ENCODE data around the gene TROAP. TPM values are rescaled to one million over a fixed set of nuclear protein-coding genes. Genes with fewer than 3 reads are reported as not detected.

The TROAP gene
- total RNA-seq, 3 donors from 2014 or later: 11.6 to 16.8 (median 13.7) TPM

GRCh38 chr12:49340971-49341776 lies 18.1 kb downstream of the TROAP start:
- DNase-seq: no peak
- no peaks in the 10 kb centered on the region for H3K36me3 Mint-ChIP-seq (ENCODE audit: insufficient read depth)
- no peaks in the 10 kb centered on the region for H3K9me3 Mint-ChIP-seq
- H3K27me3 Mint-ChIP-seq (ENCODE audit: low read depth): peaks cover 59% of the 10 kb centered on the region
- peaks cover 33% of the 10 kb centered on the region for H3K4me1 Mint-ChIP-seq (ENCODE audit: low read depth)
- ATAC-seq: no peak
- no peak overlapping the region for H3K4me3 Mint-ChIP-seq

- Mint-ChIP-seq H3K27me3 (ENCODE audit: low read depth) (peaks cover 61% of the 10 kb centered on the region), H3K4me1 (ENCODE audit: low read depth) (peaks cover 38% of the 10 kb centered on the region), H3K9me3 (no peaks in the 10 kb centered on the region), H3K4me3 (no peak overlapping the region), H3K36me3 (ENCODE audit: insufficient read depth) (no peaks in the 10 kb centered on the region)
- DNase-seq (no peak), ATAC-seq (no peak)
These were observed 18.7 kb downstream of the TROAP start for GRCh38 chr12:49341777-49342065.

GRCh38 chr12:49342066-49342913 lies 19.2 kb downstream of the TROAP start:
- Mint-ChIP-seq H3K4me1 (ENCODE audit: low read depth) (peaks cover 41% of the 10 kb centered on the region), H3K9me3 (no peaks in the 10 kb centered on the region), H3K4me3 (peak overlapping the region; percentile 65), H3K27me3 (ENCODE audit: low read depth) (peaks cover 62% of the 10 kb centered on the region), H3K36me3 (ENCODE audit: insufficient read depth) (no peaks in the 10 kb centered on the region)
- DNase-seq: peak; percentile 67
- ATAC-seq: peak; percentile 66 to 69

GRCh38 chr12:49342914-49343731 lies 20.1 kb downstream of the TROAP start:
- H3K27me3 Mint-ChIP-seq (ENCODE audit: low read depth): peaks cover 62% of the 10 kb centered on the region
- peak; percentile 72 to 80 for ATAC-seq
- no peaks in the 10 kb centered on the region for H3K9me3 Mint-ChIP-seq
- H3K4me3 Mint-ChIP-seq: peak overlapping the region; percentile 65
- H3K4me1 Mint-ChIP-seq (ENCODE audit: low read depth): peaks cover 36% of the 10 kb centered on the region
- DNase-seq: peak; percentile 47
- no peaks in the 10 kb centered on the region for H3K36me3 Mint-ChIP-seq (ENCODE audit: insufficient read depth)

- Mint-ChIP-seq H3K27me3 (ENCODE audit: low read depth) (peaks cover 68% of the 10 kb centered on the region), H3K4me1 (ENCODE audit: low read depth) (peaks cover 36% of the 10 kb centered on the region), H3K36me3 (ENCODE audit: insufficient read depth) (no peaks in the 10 kb centered on the region), H3K4me3 (no peak overlapping the region), H3K9me3 (no peaks in the 10 kb centered on the region)
- ATAC-seq (no peak), DNase-seq (no peak)
These were observed 21.5 kb downstream of the TROAP start for GRCh38 chr12:49344486-49345050.

GRCh38 chr12:49345051-49345824 lies 22.2 kb downstream of the TROAP start:
- Mint-ChIP-seq H3K36me3 (ENCODE audit: insufficient read depth) (no peaks in the 10 kb centered on the region), H3K27me3 (ENCODE audit: low read depth) (peaks cover 63% of the 10 kb centered on the region), H3K9me3 (no peaks in the 10 kb centered on the region), H3K4me3 (peak overlapping the region; percentile 38), H3K4me1 (ENCODE audit: low read depth) (peaks cover 36% of the 10 kb centered on the region)
- ATAC-seq (no peak), DNase-seq (no peak)

GRCh38 chr12:49345825-49346658 lies 23.0 kb downstream of the TROAP start:
- H3K9me3 Mint-ChIP-seq: no peaks in the 10 kb centered on the region
- H3K4me3 Mint-ChIP-seq: peak overlapping the region; percentile 76
- ATAC-seq: no peak
- H3K36me3 Mint-ChIP-seq (ENCODE audit: insufficient read depth): no peaks in the 10 kb centered on the region
- H3K27me3 Mint-ChIP-seq (ENCODE audit: low read depth): peaks cover 63% of the 10 kb centered on the region
- no peak for DNase-seq
- H3K4me1 Mint-ChIP-seq (ENCODE audit: low read depth): peaks cover 36% of the 10 kb centered on the region

- Mint-ChIP-seq H3K27me3 (ENCODE audit: low read depth) (peaks cover 68% of the 10 kb centered on the region), H3K4me3 (peak within 1 kb of the TSS; percentile 76), H3K9me3 (no peaks in the 10 kb centered on the region), H3K4me1 (ENCODE audit: low read depth) (peaks cover 36% of the 10 kb centered on the region), H3K36me3 (ENCODE audit: insufficient read depth) (no peaks in the 10 kb centered on the region)
- ATAC-seq: peak in 1 of 2 donors; percentile 11
- no peak for DNase-seq
These were observed 23.7 kb downstream of the TROAP start, which contains the start of gene DNAJC22 for GRCh38 chr12:49346659-49347310. Gene DNAJC22, plus strand, starts transcription at chr12:49346888. Its CDS starts 1,985 bp downstream, at chr12:49348873.

GRCh38 chr12:49347311-49348193 lies 24.5 kb downstream of the TROAP start:
- Mint-ChIP-seq H3K4me3 (peak overlapping the region; percentile 76), H3K4me1 (ENCODE audit: low read depth) (peaks cover 36% of the 10 kb centered on the region), H3K27me3 (ENCODE audit: low read depth) (peaks cover 68% of the 10 kb centered on the region), H3K9me3 (no peaks in the 10 kb centered on the region), H3K36me3 (ENCODE audit: insufficient read depth) (no peaks in the 10 kb centered on the region)
- peak; percentile 59 to 70 for ATAC-seq
- DNase-seq: peak; percentile 78

- H3K4me1 Mint-ChIP-seq (ENCODE audit: low read depth): peaks cover 23% of the 10 kb centered on the region
- H3K9me3 Mint-ChIP-seq: no peaks in the 10 kb centered on the region
- DNase-seq (no peak), ATAC-seq (no peak)
- H3K36me3 Mint-ChIP-seq (ENCODE audit: insufficient read depth): no peaks in the 10 kb centered on the region
- H3K4me3 Mint-ChIP-seq: no peak overlapping the region
- H3K27me3 Mint-ChIP-seq (ENCODE audit: low read depth): peaks cover 68% of the 10 kb centered on the region
These were observed 25.7 kb downstream of the TROAP start for GRCh38 chr12:49348781-49349180.

- Mint-ChIP-seq H3K4me3 (no peak overlapping the region), H3K9me3 (no peaks in the 10 kb centered on the region), H3K4me1 (ENCODE audit: low read depth) (peaks cover 18% of the 10 kb centered on the region), H3K36me3 (ENCODE audit: insufficient read depth) (no peaks in the 10 kb centered on the region), H3K27me3 (ENCODE audit: low read depth) (peaks cover 64% of the 10 kb centered on the region)
- DNase-seq (no peak), ATAC-seq (no peak)
These were observed 26.2 kb downstream of the TROAP start for GRCh38 chr12:49349266-49349665.
